ENCODE results near the gene OAF.

Gene OAF

GRCh38 chr11:120259241-120259640 lies 48.4 kb downstream of the OAF start:
- ChIA-PET CTCF (interaction anchor here (1.0 to 8.6 kb wide), 6 partner anchors 9 to 42 kb away, joined by 3 to 66 read pairs (median 12); no protein-coding TSS in a partner anchor), POLR2A (no interaction called here)
- DNase-seq (ENCODE audit: extremely low spot score), result no peak
- TF ChIP-seq, protein P1, sequence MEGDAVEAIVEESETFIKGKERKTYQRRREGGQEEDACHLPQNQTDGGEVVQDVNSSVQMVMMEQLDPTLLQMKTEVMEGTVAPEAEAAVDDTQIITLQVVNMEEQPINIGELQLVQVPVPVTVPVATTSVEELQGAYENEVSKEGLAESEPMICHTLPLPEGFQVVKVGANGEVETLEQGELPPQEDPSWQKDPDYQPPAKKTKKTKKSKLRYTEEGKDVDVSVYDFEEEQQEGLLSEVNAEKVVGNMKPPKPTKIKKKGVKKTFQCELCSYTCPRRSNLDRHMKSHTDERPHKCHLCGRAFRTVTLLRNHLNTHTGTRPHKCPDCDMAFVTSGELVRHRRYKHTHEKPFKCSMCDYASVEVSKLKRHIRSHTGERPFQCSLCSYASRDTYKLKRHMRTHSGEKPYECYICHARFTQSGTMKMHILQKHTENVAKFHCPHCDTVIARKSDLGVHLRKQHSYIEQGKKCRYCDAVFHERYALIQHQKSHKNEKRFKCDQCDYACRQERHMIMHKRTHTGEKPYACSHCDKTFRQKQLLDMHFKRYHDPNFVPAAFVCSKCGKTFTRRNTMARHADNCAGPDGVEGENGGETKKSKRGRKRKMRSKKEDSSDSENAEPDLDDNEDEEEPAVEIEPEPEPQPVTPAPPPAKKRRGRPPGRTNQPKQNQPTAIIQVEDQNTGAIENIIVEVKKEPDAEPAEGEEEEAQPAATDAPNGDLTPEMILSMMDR (IDR thresholded peaks at IDR 0.05; ENCODE audit: control extremely low read depth, extremely low read depth, low read depth, missing control alignments), result no peak

DNA sequence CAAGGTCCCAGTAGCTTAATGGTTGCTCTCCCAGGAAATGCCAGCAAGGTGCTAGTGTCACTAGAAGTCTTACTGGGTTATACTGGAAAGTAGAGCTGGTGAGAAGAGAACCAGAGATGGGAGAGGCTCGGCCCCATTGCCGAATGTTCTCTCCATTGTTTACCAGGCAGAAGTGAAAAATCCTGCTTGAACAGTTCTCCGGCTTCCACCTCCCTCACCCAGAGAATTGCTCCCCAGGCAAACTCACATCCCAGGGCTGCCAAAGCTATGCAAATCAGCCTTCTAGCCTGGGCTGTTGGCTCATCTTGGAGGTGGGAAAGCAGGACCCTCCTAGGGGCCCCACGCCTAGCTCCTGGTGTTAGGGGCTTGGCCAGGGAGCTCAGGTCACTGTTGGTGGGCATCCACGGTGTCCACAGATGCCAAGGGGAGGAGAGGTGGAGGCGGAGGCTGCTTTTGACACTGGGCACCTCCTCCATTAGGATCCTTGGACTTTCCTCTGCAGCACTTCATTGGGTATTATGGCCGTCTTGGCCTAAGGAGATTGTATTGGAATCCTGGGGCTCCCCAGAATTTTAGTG lies 49.2 kb downstream of the OAF start:
- POLR2A ChIA-PET, result no interaction called here
- TF ChIP-seq, protein P1 (IDR thresholded peaks at IDR 0.05; ENCODE audit: control extremely low read depth, extremely low read depth, low read depth, missing control alignments), result no peak
- CTCF ChIA-PET, result interaction anchor here (2.7 to 8.6 kb wide), 4 partner anchors 8 to 41 kb away, joined by 10 to 66 read pairs (median 16); no protein-coding TSS in a partner anchor
- no peak for DNase-seq (ENCODE audit: extremely low spot score)

DNA sequence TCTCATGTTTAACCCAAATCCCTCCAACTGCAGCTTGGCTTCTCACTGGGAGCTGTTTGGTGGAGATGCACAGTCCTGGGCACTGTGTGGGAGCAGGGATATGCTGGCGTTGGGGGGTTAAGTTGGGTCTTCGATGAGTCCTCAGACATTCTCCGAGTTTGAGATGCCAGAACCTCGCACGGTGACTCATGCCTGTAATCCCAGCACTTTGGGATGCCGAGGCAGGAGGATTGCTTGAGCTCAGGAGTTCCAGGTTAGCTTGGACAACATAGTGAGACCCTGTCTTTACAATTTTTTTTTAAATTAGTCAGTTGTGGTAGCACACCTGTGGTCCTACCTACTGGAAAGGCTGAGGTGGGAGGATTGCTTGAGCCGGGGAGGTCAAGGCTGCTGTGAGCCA lies 49.8 kb downstream of the OAF start:
- DNase-seq (ENCODE audit: extremely low spot score), result no peak
- POLR2A ChIA-PET, result no interaction called here
- TF ChIP-seq, protein P1 (IDR thresholded peaks at IDR 0.05; ENCODE audit: control extremely low read depth, extremely low read depth, low read depth, missing control alignments), result no peak
- CTCF ChIA-PET, result interaction anchor here (3.3 to 8.6 kb wide), 3 partner anchors 11 to 40 kb away, joined by 10 to 66 read pairs (median 20); no protein-coding TSS in a partner anchor

- no peak for DNase-seq (ENCODE audit: extremely low spot score)
- TF ChIP-seq, protein P1 (IDR thresholded peaks at IDR 0.05; ENCODE audit: control extremely low read depth, extremely low read depth, low read depth, missing control alignments), result no peak
- ChIA-PET POLR2A (no interaction called here), CTCF (interaction anchor here (3.3 to 8.6 kb wide), 4 partner anchors 12 to 40 kb away, joined by 10 to 66 read pairs (median 17); no protein-coding TSS in a partner anchor)
Observed at GRCh38 chr11:120261321-120261720, 50.5 kb downstream of the OAF start.

DNA sequence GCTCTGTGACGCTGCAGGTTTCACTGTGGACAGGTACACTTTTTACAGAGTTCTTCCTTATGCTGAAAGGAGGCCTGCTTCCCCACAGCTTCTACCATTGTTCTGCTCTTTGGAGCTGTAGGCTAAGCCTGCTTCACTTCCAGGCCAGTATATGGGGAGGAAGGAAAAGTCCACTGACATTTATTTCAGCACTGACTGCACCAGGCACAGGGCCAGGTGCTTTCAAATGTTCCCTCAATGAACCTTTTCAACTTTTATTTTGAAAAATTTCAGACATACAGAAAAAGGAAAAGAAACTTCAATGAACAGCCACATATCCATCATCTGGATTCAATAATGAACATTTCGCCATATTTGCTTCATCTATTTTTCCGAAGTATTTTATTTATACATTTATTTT lies 51.1 kb downstream of the OAF start:
- CTCF ChIA-PET, result interaction anchor here (0.9 to 8.6 kb wide), 4 partner anchors 12 to 39 kb away, joined by 3 to 66 read pairs (median 12); no protein-coding TSS in a partner anchor
- TF ChIP-seq, protein P1 (IDR thresholded peaks at IDR 0.05; ENCODE audit: control extremely low read depth, extremely low read depth, low read depth, missing control alignments), result no peak
- POLR2A ChIA-PET, result no interaction called here
- DNase-seq (ENCODE audit: extremely low spot score), result no peak

DNA sequence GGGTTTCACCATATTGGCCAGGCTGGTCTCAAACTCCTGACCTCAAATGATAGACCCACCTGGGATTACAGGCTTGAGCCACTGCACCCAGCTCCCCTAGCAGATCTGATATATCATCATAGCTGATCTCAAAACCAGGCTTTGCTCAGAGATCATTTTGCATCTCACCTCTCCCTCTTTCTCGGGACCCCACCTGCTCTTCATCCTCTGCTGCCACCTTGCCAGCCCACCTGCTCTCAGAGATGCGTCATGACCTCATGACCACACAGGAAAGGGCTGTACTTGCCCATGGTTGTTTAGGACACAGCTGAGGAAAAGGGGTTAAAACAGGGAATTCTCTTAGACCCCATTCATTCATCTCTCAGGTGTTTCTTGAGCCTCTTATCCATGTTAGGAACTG lies 56.5 kb downstream of the OAF start:
- TF ChIP-seq, protein P1 (IDR thresholded peaks at IDR 0.05; ENCODE audit: control extremely low read depth, extremely low read depth, low read depth, missing control alignments), result no peak
- DNase-seq (ENCODE audit: extremely low spot score), result no peak
- ChIA-PET CTCF (interaction anchor here (0.7 to 5.9 kb wide), 6 partner anchors 9 to 99 kb away, joined by 3 to 53 read pairs (median 4); no protein-coding TSS in a partner anchor), POLR2A (no interaction called here)
